ENCODE measurements around the gene GPR101. TPM values are rescaled to one million over a fixed set of nuclear protein-coding genes. Genes with fewer than 3 reads are reported as not detected.
A peak's percentile ranks its signal among the peaks of the same experiment; 100 is the strongest.
"Not testable (repeated sequence)": the region's sequence is repeated elsewhere in the genome, so short reads cannot be mapped to it uniquely, and the experiment has no call there.

The GPR101 gene
- total RNA-seq, 2 experiments from 2014 or later = not detected

DNA sequence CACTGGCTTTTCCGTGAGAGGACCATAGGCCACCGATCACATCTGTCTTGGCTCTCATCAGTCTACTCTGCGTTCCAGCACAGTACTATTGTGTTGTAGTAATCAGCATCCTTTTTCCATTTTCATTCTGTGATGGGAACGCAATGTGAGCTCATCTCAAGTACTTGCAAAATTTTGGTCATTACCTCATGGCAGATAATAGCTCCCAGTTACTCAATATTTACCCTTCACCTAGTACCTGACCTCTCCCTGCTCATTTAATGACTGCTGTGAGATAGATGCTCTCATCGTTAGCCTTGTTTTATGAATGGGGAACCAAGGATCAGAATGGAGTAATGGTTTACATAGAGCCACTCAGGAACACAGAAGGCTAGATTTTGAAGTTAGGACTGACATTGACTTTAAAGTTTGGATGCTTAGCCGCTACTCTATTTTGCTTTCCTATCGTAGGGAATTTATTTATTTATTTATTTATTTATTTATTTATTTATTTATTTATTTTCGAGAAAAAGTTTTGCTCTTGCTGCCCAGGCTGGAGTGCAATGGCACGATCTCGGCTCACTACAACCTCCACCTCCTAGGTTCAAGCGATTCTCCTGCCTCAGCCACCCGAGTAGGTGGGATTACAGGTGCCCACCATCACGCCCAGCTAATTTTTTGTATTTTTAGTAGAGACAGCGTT lies 6.5 kb upstream of the GPR101 start:
- Mint-ChIP-seq H3K27ac (no peak overlapping the region), H3K27me3 (peaks cover 32% of the 10 kb centered on the region)

GRCh38 chrX:137034508-137034872 lies 695 bp upstream of the GPR101 start:
- H3K27ac Mint-ChIP-seq = no peak overlapping the region
- no peaks in the 10 kb centered on the region for H3K9me3 Mint-ChIP-seq
- POLR2A ChIA-PET = no interaction called here
- H3K4me1 Mint-ChIP-seq = peaks cover 12% of the 10 kb centered on the region
- no peaks in the 10 kb centered on the region for H3K36me3 Mint-ChIP-seq (ENCODE audit: low read depth)
- H3K4me3 Mint-ChIP-seq = no peak overlapping the region
- H3K27me3 Mint-ChIP-seq = peaks cover 58% of the 10 kb centered on the region
- DNase-seq = no peak
- CTCF ChIA-PET = no interaction called here

More for the DNA sequence above, 6.5 kb upstream of the GPR101 start:
- H3K4me1 Mint-ChIP-seq = no peaks in the 10 kb centered on the region
- DNase-seq = no peak
- H3K4me3 Mint-ChIP-seq = no peak overlapping the region
- CTCF ChIA-PET = interaction anchor here (2.2 kb wide), 1 partner anchor 12 kb away, joined by 5 read pairs; no protein-coding TSS in a partner anchor
- no peaks in the 10 kb centered on the region for H3K9me3 Mint-ChIP-seq
- POLR2A ChIA-PET = no interaction called here
- no peaks in the 10 kb centered on the region for H3K36me3 Mint-ChIP-seq (ENCODE audit: low read depth)

DNA sequence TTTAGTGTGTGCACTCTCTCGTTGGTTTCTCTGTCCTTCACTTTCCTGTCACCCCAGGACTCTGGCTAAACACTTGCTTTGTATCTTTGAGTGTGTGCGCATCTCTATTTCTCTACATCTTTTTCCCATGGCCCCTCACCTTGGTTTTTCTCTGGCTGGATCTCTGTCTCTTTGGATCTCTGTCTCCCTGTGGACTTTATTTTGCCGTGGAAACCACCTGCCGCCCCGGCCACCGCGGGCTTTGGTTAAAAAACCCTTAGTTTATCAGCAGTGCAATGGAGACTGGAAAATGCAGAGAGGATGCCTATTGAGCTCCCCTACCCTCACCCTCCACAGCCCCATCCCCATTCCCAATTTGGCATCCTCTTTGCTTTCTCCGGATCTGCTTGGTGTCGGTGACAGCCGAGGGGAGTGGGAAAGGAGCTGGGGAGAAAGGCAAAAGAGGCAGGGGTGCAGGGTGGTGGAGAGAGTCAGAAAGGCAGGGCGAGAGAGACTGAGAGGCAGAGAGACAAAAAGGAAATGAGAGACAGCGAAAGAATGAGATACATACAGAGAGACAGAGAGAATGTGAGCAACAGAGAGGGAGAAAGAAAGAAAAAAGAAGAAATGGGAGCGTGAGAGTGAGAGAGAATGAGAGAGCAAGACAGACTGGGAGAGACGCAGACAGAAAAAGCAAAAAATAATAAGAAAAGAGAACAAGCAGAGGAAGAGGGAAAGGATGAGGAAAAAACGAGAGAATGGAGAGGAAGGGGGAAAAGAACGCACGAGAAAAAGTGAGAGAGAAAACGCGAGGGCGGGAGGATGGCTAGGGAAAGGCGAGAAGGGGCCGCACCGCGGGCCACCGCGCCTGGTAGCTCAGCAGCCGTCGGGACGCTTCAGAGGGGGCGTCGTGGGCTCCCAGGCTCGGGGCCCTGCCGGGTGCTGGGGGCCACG lies 688 bp downstream of the GPR101 start:
- peaks cover 58% of the 10 kb centered on the region for H3K27me3 Mint-ChIP-seq
- ChIA-PET CTCF (no interaction called here), POLR2A (no interaction called here)

GRCh38 chrX:137032341-137032694 lies 1.5 kb downstream of the GPR101 start:
- H3K4me1 Mint-ChIP-seq = peaks cover 12% of the 10 kb centered on the region
- peaks cover 54% of the 10 kb centered on the region for H3K27me3 Mint-ChIP-seq
- H3K9me3 Mint-ChIP-seq = no peaks in the 10 kb centered on the region
- H3K27ac Mint-ChIP-seq = no peak overlapping the region
- no peaks in the 10 kb centered on the region for H3K36me3 Mint-ChIP-seq (ENCODE audit: low read depth)
- ChIA-PET CTCF (no interaction called here), POLR2A (no interaction called here)
- no peak overlapping the region for H3K4me3 Mint-ChIP-seq
- DNase-seq = no peak

More for the DNA sequence above, 688 bp downstream of the GPR101 start:
- no peaks in the 10 kb centered on the region for H3K9me3 Mint-ChIP-seq
- no peak overlapping the region for H3K27ac Mint-ChIP-seq
- peaks cover 12% of the 10 kb centered on the region for H3K4me1 Mint-ChIP-seq
- H3K36me3 Mint-ChIP-seq (ENCODE audit: low read depth) = no peaks in the 10 kb centered on the region
- H3K4me3 Mint-ChIP-seq = no peak overlapping the region
- no peak for DNase-seq

GRCh38 chrX:137031517-137032340 lies 2.1 kb downstream of the GPR101 start:
- ChIA-PET POLR2A (no interaction called here), CTCF (no interaction called here)
- Mint-ChIP-seq H3K27me3 (peaks cover 58% of the 10 kb centered on the region), H3K9me3 (no peaks in the 10 kb centered on the region), H3K27ac (no peak overlapping the region), H3K4me1 (peaks cover 12% of the 10 kb centered on the region), H3K36me3 (ENCODE audit: low read depth) (no peaks in the 10 kb centered on the region), H3K4me3 (peak overlapping the region; percentile 54)
- DNase-seq = peak; percentile 46

DNA sequence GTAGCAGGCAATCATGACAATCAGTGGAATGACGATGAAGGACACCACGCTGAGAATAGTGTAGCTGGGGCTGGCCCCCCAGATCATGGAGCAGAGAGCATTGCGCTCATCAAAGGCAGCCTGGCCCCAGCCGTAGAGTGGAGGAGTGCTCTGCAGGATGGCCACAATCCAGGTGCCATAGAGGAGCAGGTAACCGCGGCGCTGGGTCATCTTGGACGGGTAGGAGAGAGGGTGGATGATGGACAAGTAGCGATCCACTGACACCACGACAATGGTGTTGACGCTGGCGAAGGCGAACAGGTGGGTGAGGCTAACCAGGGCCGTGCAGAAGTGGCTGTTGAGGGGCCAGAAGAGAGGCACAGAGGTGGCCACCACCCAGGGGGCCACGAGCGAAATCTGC lies 2.8 kb downstream of the GPR101 start:
- H3K9me3 Mint-ChIP-seq = no peaks in the 10 kb centered on the region
- no peak overlapping the region for H3K27ac Mint-ChIP-seq
- CTCF ChIA-PET = no interaction called here

GRCh38 chrX:137028699-137029098 lies 5.1 kb downstream of the GPR101 start:
- Mint-ChIP-seq H3K9me3 (no peaks in the 10 kb centered on the region), H3K27ac (no peak overlapping the region), H3K36me3 (ENCODE audit: low read depth) (no peaks in the 10 kb centered on the region), H3K27me3 (peaks cover 41% of the 10 kb centered on the region), H3K4me3 (no peak overlapping the region), H3K4me1 (peaks cover 7% of the 10 kb centered on the region)
- ChIA-PET POLR2A (no interaction called here), CTCF (interaction anchor here (1.7 kb wide), 1 partner anchor 10 kb away, joined by 3 read pairs; no protein-coding TSS in a partner anchor)
- no peak for DNase-seq

More for the DNA sequence above, 2.8 kb downstream of the GPR101 start:
- peak overlapping the region; percentile 54 for H3K4me3 Mint-ChIP-seq
- no peaks in the 10 kb centered on the region for H3K36me3 Mint-ChIP-seq (ENCODE audit: low read depth)
- H3K27me3 Mint-ChIP-seq = peaks cover 58% of the 10 kb centered on the region
- peaks cover 12% of the 10 kb centered on the region for H3K4me1 Mint-ChIP-seq
- POLR2A ChIA-PET = no interaction called here
- DNase-seq = no peak

DNA sequence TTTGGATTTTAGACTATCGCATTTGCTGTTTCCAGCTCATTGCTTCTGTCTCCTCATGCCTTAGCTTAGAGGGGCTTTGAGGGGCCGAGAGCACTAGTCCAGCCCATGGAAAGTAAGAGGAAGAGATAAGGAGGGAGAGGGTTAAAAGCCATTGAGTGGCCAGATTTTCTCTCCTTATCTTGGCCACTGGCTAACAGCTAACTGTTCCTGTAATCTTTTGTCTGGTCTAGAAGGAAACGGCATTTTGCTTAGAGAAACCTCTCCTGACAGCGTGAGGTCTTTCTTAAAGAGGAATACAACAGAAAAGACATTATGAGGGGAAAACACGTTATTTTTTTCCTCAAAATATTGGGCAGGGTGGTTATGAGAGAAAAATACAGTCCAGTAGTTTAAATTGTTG lies 7.9 kb downstream of the GPR101 start:
- Mint-ChIP-seq H3K9me3 (no peaks in the 10 kb centered on the region), H3K4me3 (no peak overlapping the region), H3K27ac (no peak overlapping the region), H3K4me1 (peaks cover 2% of the 10 kb centered on the region), H3K36me3 (ENCODE audit: low read depth) (no peaks in the 10 kb centered on the region), H3K27me3 (peaks cover 35% of the 10 kb centered on the region)
- CTCF ChIA-PET = no interaction called here
- POLR2A ChIA-PET = no interaction called here
- no peak for DNase-seq

GRCh38 chrX:137000236-137000635 lies 33.6 kb downstream of the GPR101 start:
- H3K27ac Mint-ChIP-seq; H3K4me3 Mint-ChIP-seq; CTCF ChIA-PET; H3K9me3 Mint-ChIP-seq; H3K27me3 Mint-ChIP-seq; H3K4me1 Mint-ChIP-seq; POLR2A ChIA-PET; DNase-seq; H3K36me3 Mint-ChIP-seq (ENCODE audit: low read depth): not testable (repeated sequence)

- Mint-ChIP-seq H3K36me3 (ENCODE audit: low read depth) (no peaks in the 10 kb centered on the region), H3K27ac (no peak overlapping the region), H3K9me3 (no peaks in the 10 kb centered on the region), H3K27me3 (no peaks in the 10 kb centered on the region), H3K4me3 (no peak overlapping the region), H3K4me1 (no peaks in the 10 kb centered on the region)
- CTCF ChIA-PET = no interaction called here
- POLR2A ChIA-PET = no interaction called here
- no peak for DNase-seq
Measured at GRCh38 chrX:136999024-136999423, 34.8 kb downstream of the GPR101 start.

Other genes starting within 250 kb of the GPR101 start
- 100 to 1,000 TPM; 225 to 236 TPM for gene RBMX, start 153.3 kb downstream of the GPR101 start, total RNA-seq

Measured in activated CD4-positive, alpha-beta memory T cell treated with anti-CD3 and anti-CD28 coated beads, Interleukin-2, amount 10 ng/mL, durations not matched to agents 7 days and 5 days (primary cell).